HCEC 1CT (cell line): Measurements from ENCODE around the gene DAW1.

Source experiments
- DNase-seq: peaks from one replicate; pipeline ENCODE4 v3.0.0-alpha.2; 2017

The DAW1 gene

DNA sequence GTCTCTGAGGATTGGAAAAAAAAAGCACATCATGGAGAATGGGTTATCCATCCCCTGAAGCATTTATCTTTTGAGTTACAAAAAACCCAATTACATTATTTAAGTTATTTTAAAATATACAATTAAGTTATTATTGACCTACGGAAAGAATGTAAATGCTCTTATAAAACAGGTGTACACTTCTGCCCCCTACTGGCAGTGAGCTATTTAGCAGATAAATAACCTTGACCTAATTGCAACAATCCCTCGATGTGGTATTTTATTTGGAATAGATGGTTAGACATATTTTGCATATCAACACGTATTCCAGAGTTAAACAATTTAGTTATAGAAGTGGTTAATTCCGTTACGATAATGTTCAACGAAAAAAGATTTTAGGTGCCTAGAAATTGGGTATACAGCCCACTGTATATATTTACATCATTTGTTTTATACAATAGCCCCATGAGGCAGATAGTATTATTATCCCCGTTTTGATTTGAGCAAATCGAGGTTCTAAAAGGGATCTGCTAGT is 9.1 kb upstream of the DAW1 start:
- peak; percentile 58 for DNase-seq

DNA sequence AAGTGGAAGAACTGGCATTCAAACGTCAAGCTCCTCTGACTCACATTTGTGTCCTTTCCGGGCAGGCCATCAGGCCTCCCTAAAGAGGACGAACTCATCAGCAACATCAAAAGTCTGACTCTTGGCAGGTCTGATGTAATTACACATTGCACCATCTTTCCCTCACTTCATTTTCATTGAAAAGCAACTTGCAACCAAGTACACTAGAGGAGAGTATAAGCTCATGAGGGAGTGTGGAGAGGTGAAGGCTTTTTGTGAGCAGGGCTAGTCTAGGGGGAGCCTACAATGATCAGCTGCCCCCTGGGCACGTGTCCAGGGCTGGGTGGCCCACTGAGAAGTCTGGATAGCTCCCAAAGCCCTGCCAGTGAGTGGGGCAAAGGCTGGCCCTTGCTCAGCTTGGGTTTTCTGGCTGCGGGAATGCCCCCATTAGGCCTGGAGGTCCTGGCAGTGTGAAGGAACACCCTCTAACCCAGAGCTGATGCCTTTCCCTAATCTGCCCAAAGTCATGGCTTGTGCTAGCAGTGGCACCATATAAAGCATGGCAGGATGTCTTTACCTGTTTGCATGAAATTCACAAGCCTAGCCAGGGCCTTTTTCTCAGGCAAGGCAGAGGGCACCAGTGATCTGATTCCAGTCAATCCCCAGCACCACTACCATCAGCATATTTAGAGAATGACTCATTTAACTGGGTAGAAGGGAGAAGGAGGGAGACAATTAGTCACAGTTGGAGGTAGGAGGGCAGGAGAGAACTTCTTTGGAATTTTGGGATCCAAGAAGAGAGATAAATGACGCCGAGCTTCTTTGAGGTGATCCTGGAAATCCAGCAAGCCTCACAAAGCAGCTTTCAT is 8.5 kb upstream of the DAW1 start:
- peak; percentile 90 for DNase-seq

DNA sequence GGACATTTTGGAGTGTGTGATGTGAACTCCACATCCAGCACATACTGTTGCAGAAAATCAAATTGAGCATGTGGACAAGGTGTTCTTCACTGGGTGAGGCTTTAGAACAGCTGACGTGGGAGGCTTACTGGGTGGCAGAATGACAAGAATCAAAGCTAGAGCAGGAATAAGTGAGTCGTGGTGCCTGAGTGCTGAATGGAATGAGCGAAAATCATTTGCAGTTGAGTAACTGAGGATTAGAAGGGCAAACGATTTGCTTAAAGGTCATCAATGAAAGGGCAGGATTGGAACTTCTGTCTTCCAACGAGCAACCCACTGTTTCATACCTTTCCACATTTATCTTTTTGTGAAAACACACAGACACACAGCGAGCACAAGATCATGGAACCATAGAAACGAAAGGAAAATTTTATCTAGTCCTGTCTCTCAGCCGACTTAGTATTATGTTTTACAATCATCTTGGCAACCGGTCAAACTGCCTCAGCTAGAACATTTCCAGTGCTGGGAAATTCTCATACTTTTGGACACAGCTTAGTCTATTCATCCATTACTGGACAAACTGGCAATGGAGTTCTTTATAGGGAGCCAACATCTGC is 7.2 kb upstream of the DAW1 start:
- DNase-seq: no peak

DNA sequence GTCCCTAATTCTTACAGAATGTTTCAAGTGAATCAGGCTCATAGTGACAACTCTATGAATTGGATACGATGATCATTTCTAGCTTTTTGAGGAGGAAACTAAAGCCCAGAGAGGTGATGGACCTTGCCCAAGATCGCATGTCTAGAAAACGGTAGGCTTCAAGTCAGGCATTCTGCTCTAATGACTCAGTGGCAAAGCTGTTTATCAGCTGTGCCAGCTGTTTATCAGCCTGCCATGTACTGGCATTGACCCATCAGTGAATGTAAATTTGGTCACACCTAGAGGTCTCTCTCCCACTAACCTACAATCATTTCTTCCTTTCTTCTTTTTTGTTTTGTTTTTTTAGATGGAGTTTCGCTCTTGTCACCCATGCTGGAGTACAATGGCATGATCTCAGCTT is 6.1 kb upstream of the DAW1 start:
- no peak for DNase-seq

DNA sequence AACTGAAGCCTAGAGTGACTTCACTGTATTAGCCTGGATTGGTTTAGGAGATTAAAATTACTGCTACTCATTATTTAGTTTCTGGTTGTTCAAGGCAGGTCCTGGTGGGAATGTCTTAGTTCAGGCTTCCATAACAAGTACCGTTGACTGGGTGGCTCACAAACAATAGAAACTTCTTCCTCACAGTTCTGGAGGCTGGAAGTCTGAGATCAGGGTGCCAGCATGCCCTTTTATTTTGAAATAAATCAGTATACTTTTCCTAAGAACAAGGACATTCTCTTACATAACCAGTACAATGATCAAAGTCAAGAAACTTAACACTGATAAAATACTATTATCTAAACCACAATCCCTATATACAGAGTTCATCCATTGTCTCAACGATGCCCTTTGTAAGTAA is 4.0 kb upstream of the DAW1 start:
- DNase-seq: no peak

DNA sequence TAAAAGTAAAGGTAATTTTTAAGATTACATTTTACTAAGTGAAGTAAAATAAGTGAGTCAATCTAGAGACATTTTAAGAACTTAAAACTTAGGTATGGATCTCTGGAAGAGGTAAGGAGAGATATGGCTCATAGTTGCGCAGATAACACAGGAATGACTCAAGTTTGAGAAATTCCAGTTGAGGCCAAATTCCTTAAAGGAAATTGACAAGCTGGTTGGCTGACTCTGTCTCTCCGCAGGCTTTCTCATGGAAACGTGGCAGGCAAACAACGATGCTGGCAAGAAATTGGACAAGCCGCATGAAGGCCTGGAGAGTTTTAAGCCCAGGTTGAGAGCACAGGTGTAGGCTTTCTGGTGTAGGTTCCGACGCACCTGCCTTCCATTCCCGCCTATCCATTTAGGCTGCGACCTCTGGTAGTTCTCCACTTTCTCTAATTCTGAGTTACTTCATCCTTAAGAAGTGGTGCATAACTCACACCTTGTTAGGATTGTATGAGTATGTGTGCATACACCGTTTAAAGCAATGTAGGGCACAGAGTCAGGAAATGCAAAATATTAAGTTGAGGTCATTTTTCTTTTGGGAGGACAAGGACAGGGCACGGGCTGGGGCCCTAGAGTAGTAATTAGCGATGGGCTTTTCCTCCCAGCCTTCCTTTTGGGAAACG is 589 bp upstream of the DAW1 start:
- peak; percentile 80 for DNase-seq

DNA sequence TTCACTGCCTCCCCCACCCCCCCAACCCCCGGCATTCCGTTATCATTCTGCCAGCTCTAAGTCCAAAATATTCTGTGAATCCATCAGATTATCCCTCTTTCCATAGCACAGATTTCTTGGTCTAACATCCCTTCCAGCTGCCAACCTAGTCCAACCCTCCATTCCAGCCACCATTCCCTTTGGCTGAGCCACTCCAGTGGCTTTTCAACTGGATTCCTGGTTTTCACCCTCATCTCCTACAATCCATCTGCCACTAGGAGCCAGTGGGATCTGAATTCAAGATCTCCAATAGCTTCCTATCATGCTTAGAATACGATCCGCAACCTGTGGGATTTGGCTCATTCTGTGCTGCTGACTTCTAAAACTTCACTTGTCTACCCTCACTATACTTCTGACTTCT is 1.2 kb downstream of the DAW1 start:
- no peak for DNase-seq

DNA sequence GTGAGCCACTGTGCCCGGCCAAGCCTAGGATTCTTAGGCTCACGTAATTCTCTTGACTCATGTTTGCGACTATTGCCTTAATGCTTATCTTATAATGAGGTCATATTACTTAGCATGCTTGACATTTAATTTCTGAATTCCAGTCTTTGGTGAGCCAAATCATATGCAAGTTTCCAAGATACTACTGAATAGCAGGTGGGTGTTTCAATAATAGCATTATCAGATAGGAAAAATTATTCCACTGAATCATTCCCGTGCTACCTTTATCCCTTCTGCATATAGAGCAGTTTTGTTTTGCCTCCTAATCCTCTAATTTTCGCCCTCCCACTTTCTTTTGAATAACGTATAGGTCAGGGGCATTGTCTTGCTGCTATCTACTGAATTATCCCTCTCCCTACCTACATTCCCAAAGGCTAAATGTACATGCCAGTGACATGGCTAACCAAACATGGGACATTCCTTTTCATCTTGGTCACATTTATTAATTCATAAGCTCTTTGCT is 4.9 kb downstream of the DAW1 start:
- peak; percentile 48 for DNase-seq

DNA sequence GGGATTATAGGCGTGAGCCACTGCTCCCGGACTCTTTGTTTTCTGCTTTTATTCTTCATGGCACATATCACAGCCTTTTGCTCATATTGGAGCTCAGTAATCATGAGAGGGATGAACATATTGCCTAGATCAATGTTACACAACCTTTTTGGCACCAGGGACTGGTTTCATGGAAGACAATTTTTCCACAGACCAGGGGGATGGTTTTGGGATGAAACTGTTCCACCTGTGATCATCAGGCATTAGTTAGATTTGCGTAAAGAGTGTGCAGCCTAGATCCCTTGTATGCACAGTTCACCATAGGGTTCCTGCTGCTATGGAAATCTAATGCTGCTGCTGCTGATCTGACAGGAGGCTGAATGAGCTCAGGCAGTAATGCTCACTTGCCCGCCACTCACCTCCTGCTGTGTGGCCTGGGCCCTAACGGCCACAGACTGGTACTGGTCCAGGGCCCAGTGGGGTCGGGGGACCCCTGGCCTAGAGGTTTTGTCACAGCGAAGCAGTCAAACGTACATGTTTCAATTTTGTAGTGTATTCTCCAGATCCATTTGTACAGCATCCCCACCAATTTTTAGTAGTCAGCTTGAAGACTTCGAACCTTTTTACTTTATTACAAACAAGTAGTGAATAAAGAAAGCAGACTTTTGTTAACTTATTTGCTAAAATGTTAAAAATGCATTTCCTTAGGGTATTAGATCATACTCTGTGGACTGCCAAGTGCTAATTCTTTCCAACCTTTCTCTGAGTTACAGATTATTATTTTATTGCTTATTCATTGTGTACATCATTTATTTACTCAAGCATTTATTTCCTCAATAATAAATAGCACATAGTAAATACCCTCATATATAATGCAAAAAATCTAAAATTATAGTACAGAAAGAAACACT is 6.2 kb downstream of the DAW1 start:
- DNase-seq: no peak

DNA sequence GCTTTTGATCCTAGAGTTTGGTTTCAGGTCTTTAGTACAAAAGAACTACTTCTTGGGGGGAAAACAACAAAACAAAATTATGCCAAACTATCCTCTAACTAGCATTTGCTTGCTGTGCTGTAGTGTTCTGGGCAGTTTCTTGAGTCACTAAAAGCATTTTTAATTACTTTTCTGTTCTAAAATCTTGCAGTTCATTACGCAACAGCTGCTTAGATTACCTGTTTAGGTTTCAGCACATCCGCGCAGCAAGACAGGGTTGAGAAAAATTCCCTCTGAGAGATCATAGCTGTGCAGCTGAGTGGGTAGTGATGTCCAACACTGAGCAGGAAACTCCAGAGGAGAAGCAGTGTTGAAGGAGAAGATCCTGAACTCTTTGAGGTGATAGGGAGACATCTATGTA is 9.0 kb downstream of the DAW1 start:
- no peak for DNase-seq

DNA sequence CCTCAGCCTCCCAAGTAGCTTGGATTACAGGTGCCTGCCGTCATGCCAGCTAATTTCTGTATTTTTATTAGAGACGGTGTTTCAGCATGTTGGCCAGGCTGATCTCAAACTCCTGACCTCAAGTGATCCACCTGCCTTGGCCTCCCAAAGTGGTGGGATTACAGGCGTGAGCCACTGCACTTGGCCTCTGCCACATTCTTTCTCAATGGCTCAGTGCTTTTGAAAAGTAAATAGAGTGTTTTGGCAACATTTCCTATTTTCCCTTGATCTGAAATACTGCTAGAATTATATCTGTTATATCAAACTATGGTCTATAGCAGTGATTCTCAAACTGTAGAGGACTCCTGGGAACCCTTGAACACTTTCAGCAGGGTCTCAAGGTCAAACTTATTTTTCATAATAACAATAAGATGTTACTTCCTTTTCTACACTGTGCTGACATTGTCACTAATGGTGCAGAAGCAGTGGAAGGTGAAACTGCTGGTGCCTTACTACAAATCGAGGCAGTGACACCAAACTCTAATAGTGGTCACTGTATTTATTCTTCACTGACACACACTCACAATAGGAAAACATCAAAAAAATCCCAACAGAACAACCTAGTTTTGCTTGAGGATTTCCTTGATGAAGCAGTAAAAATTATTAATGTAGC is 10.6 kb downstream of the DAW1 start:
- no peak for DNase-seq

DNA sequence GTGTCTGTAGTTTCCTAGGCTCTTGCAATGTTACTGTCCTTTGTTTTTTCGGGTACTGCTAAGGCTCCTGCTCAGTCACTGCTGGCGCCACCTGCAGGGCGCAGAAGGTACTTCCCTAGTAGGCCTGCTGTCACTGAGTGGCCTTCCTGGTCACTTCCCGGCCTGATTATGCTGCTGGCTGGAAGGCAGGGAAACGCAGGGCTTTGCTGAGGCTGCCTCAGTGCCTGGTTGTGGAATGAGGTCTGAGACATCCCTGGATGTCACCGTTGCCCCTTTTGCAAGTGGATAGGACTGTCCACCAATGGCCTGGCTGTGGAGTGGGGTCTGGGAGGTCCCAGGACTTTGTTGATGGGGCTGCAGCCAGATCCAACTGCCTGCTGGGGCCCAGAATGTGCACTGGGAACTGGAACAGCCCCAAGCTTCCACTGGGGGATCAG is 13.1 kb downstream of the DAW1 start:
- DNase-seq: peak; percentile 72

DNA sequence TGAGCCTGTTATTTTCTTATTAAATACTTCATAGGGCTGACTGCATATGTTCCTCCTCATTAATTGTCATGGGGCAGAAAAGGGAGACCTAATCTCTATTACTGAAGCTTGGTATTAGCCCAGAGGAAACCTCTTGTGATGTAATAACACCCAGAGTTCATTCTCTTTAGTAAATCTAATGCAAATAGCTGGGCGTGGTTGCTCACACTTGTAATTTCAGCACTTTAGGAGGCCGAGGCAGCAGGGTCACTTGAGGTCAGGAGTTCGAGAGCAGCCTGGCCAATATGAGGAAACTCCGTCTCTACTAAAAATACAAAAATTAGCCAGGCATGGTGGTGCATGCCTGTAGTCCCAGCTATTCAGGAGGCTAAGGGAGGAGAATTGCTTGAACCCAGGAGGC is 14.7 kb downstream of the DAW1 start:
- DNase-seq: no peak

DNA sequence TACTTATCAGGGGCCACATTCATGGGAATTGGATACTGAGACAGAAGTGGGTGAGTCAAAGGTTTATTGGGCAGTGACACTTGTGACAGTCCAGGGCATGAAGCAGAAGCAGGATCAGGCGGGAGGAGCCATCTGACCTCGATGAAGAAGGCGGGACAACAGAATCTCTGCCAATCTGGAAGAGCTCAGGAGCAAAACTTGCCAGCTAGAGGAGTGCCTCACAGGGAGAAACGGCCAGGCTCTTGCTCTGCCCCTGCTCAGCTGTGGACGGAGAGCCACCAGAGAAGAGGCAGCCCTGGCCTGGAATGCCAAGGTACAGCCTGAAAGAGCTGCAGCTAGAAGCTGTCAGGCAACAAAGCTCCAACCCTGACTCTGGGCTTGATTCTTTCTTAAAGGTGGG is 16.9 kb downstream of the DAW1 start:
- no peak for DNase-seq

DNA sequence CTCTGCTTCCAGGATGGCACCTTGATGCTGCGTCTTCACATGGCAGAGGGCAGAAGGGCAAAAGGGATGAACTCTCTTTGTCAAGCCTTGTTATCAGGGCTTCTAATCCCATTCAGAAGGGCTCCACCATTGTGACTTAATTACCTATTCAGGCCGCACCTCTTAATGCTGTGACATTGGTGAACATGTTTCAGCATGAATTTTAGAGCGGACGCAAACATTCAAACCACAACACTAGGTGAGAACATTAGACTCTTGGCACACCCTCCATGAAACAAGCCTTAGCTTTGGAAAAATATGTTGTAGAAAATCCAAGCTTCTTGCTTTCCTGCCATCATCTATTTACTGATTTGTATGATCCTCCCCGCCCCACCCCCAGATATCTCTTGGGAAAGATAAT is 17.9 kb downstream of the DAW1 start:
- no peak for DNase-seq

DNA sequence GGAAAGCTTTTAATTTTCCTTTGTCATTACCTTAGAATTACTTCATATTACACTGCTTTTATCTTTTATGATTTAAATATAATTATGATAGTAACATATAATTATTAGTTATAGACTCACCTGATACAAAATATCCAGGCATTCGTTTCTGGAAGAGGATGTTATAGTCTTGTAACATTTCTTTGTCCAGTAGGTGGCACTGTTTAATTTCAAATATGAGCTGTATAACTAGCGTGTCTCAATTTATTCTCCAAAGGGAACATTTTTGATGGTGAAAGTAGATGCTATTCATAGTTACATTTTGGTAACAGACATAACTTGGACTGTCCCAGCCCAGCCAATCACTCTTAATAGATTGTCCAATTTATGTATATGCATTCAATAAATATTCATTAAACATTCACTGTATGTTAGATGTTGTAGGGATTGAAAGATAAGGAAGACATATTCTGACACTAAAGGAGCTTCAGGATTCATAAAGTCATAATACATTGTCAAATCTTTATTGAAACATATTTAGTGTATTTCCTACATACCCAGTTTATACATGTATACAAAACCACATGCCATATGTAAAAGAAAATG is 19.2 kb downstream of the DAW1 start:
- peak; percentile 49 for DNase-seq

DNA sequence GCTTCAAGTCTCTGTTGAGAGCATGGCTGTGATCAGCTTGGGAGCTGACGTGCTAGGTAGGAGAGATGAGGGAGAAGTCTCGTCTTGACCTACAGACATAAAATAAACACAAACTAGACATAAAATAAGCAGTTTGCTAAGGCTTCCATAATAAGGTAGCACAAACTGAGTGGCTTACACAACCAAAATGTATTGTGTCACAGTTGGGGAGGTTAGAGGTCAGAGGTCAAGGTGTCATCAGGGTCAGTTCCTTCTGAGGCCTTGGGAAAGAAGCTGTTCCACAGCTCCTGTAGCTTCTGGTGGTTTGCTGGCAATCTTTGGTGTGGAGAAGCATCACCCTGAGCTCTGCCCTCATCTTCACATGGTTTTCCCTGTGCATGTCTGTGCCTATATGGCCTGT is 20.2 kb downstream of the DAW1 start:
- no peak for DNase-seq

DNA sequence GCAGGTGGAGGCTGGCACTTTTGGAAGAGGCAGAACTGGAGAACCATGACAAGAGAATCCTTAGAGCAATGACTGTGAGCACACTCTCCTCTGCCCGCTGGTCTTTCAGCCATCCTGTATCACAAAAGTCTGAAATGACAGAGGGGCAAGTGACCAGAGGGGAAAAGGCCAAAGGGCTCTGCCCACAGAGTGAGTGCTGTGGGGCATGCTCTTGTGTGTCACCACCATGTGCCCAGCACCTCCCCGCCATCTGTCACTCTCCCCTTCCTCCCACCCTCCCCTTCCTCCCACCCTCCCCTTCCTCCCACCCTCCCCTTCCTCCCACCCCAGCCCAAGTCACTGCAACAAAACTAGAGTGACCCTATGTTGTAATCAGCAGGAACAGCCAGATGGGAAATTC is 31.9 kb downstream of the DAW1 start:
- no peak for DNase-seq

DNA sequence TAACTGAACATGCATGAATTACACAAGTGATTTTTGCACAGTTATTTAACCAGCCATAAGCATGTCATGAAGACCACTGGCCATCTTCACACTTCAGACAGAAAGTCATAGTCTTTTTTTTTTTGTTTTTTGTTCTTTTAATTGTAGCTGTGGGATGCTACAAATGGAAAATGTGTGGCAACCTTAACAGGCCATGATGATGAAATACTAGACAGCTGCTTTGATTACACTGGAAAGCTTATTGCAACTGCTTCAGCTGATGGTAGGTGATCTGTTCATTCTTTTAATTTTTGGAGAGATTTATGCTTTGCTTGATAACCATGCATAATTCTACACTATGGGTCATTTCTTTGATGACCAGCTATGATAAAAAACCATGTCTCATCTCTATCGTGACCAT is 35.6 kb downstream of the DAW1 start:
- no peak for DNase-seq

DNA sequence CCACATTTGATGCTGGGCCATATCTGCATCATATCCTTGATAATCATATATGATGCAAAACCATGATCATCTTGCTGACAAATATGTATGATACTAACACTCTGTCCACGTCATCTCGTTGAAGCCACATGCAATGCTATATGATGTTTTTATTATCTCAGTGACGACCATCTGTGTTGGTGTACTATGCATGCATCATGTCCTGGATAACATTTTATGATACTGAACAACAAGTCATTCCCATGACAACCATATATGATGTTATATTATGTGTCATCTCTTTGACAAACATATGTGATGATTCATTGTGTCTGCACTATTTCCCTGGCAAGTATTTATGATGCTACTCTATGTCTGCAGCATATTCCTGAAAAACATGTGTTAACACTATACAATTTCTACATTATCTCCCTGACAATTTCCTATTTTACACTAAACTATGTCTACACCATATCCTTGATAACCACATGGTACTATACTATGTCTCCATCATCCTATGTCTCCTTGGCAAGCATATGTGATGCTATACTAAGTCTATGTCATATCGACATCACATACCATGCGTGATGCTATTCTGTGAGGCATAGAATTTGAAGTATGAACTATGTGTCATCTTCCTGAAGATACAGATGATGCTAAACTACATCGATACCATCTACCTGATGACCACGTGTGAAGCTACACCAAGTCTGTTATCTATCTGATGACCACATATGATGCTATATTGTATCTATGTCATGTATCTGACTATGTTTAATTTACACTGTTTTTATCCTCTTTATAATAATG is 37.0 kb downstream of the DAW1 start:
- peak; percentile 66 for DNase-seq

DNA sequence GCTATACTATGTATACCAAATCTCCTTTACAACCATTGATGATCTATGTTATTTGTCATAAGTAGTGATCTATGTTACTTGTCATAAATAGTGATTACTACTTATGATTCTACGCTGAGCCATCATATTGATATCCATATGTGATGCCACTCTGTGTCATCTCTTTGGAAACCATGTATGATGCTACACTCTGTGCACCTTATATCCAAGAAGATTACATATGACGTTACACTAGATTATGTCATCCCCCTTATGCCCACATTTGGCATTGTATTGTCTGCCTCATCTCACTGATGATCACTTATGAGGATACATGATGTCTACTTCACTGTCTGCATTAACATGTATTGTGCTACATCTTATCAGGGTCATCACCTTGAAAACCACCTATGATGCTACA is 42.9 kb downstream of the DAW1 start:
- DNase-seq: no peak
